DND-41 (cell line): ENCODE data around the gene ALOX5.

Experiments used
- CTCF ChIP-seq: IDR thresholded peaks from 2 replicates; pipeline ENCODE4 v1.5.1; 2012; ENCODE audit warnings: borderline replicate concordance, low read length, moderate library complexity, mild to moderate bottlenecking; ENCODE audit not compliant: poor library complexity, severe bottlenecking; ENCODE audit errors: extremely low read depth
- EZH2 ChIP-seq: IDR thresholded peaks from 3 replicates; pipeline ENCODE4 v1.6.1; 2012; ENCODE audit warnings: borderline replicate concordance, low read depth, mild to moderate bottlenecking, moderate library complexity, low read length, inconsistent platforms; ENCODE audit not compliant: severe bottlenecking

- TF ChIP-seq CTCF = no peak
- TF ChIP-seq EZH2 = no peak
These were observed 8.6 kb downstream of the ALOX5 start for GRCh38 chr10:45382591-45382990.
